Thyroid gland (tissue), 4 donors: ENCODE measurements around the gene NR6A1.

Experiments
- POLR2A ChIP-seq, 2 donors: fragments of 450-650 bp; IDR thresholded peaks; one replicate each; pipeline ENCODE4 v1.6.1; 2017; ENCODE audit warnings: antibody characterized with exemption in 2 of 2, mild to moderate bottlenecking in 2 of 2, moderate library complexity in 1 of 2
- TF ChIP-seq, protein P1 (sequence below), 6 experiments: fragments of 200-600 bp in 3 of 6; fragments of 450-650 bp in 3 of 6; sonication (generic) in 3 of 6; IDR thresholded peaks; one replicate each; pipeline ENCODE4 v1.5.1; 2016 to 2019; ENCODE audit warnings: antibody characterized with exemption in 6 of 6, mild to moderate bottlenecking in 2 of 6, inconsistent platforms in 1 of 6, moderate library complexity in 1 of 6

- no peak for TF ChIP-seq POLR2A (IDR thresholded peaks at IDR 0.05)
- TF ChIP-seq, protein P1, sequence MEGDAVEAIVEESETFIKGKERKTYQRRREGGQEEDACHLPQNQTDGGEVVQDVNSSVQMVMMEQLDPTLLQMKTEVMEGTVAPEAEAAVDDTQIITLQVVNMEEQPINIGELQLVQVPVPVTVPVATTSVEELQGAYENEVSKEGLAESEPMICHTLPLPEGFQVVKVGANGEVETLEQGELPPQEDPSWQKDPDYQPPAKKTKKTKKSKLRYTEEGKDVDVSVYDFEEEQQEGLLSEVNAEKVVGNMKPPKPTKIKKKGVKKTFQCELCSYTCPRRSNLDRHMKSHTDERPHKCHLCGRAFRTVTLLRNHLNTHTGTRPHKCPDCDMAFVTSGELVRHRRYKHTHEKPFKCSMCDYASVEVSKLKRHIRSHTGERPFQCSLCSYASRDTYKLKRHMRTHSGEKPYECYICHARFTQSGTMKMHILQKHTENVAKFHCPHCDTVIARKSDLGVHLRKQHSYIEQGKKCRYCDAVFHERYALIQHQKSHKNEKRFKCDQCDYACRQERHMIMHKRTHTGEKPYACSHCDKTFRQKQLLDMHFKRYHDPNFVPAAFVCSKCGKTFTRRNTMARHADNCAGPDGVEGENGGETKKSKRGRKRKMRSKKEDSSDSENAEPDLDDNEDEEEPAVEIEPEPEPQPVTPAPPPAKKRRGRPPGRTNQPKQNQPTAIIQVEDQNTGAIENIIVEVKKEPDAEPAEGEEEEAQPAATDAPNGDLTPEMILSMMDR (IDR thresholded peaks at IDR 0.05): no peak
These were observed 229.3 kb downstream of the NR6A1 start for GRCh38 chr9:124541824-124542223.
